Thyroid gland (tissue), 4 donors: ENCODE results near the gene WFDC1. TPM values are rescaled to one million over a fixed set of nuclear protein-coding genes. Genes with fewer than 3 reads are reported as not detected.

ENCODE experiments used
- DNase-seq, 2 donors: peaks; one replicate each; pipeline ENCODE4 v3.0.0-alpha.2; 2019
- H3K27ac ChIP-seq, 3 donors: fragments of 200-600 bp; sonication (generic); 1 replicate in 2 of 3; 2 replicates in 1 of 3; pipeline ENCODE4 v1.5.1; 2016 to 2019; ENCODE audit warnings: mild to moderate bottlenecking in 1 of 3, moderate library complexity in 1 of 3
- H3K27me3 ChIP-seq: fragments of 200-600 bp; sonication (generic); one replicate; pipeline ENCODE4 v1.5.1; 2019
- H3K36me3 ChIP-seq, 2 donors: fragments of 200-600 bp; sonication (generic); one replicate each; pipeline ENCODE4 v1.5.1; 2016 to 2019
- H3K4me1 ChIP-seq, 2 donors: fragments of 200-600 bp; sonication (generic); one replicate each; pipeline ENCODE4 v1.5.1; 2017 to 2019
- H3K4me3 ChIP-seq, 3 donors: fragments of 200-600 bp; sonication (generic); replicated peaks in 1 of 3; 1 replicate in 2 of 3; 2 replicates in 1 of 3; pipeline ENCODE4 v1.5.1; 2016; ENCODE audit warnings: mild to moderate bottlenecking in 1 of 3
- H3K9me3 ChIP-seq: fragments of 200-600 bp; sonication (generic); one replicate; pipeline ENCODE4 v1.5.1; 2017
- CTCF ChIP-seq, 6 experiments: fragments of 200-600 bp in 3 of 6; fragments of 450-650 bp in 3 of 6; sonication (generic) in 3 of 6; IDR thresholded peaks; one replicate each; pipeline ENCODE4 v1.5.1; 2016 to 2019; ENCODE audit warnings: antibody characterized with exemption in 6 of 6, mild to moderate bottlenecking in 2 of 6, inconsistent platforms in 1 of 6, moderate library complexity in 1 of 6
- POLR2A ChIP-seq, 2 donors: fragments of 450-650 bp; IDR thresholded peaks; one replicate each; pipeline ENCODE4 v1.6.1; 2017; ENCODE audit warnings: antibody characterized with exemption in 2 of 2, mild to moderate bottlenecking in 2 of 2, moderate library complexity in 1 of 2
- WGBS, 2 donors: methylation state at CpG; one replicate each; pipeline ENCODE4 v1.1.5; 2017; 5-methylcytosine and 5-hydroxymethylcytosine counted together
- intact Hi-C: fragments of 100-400 bp; cut with DNase I; formaldehyde crosslinking; loops from one replicate; pipeline ENCODE4 v1.15.1; 2023
- total RNA-seq, 4 donors: library from RNA; depleted of rRNA; stranded (reverse); fragments of >200 nt; gene quantifications; one replicate each; pipeline ENCODE4 v1.2.3, GENCODE V29; 2016

Gene WFDC1
- total RNA-seq, 4 donors from 2014 or later, result 1.3 to 2.1 (median 1.6) TPM; not detected in 1

DNA sequence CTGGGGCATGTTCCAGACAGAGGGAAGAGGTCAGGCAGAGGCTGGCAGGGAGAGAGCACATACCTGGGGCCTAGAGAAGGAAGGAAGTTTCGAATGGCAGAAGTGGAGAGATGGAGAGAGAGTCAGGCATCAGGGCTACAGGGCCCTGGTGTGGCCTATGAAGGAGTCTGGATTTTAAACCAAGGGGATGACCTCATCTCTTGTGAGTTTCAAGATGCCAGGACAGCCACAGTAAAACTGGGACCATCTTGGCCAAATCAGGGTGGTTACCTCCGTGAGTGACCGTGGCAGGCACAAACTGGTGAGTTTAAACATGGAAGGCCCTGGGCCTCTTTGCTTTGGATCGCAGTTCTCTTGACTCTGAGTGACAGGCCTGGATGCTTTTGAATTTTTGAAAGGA lies 66.1 kb downstream of the WFDC1 start:
- no peak for DNase-seq
- Histone ChIP-seq H3K9me3 (no peaks in the 10 kb centered on the region), H3K4me3 (no peak overlapping the region), H3K27ac (no peak overlapping the region), H3K27me3 (no peaks in the 10 kb centered on the region), H3K4me1 (peaks cover 0 to 10% of the 10 kb centered on the region in 2 donors), H3K36me3 (no peaks in the 10 kb centered on the region)
- TF ChIP-seq POLR2A (IDR thresholded peaks at IDR 0.05) (no peak), CTCF (IDR thresholded peaks at IDR 0.05) (no peak)
- WGBS, 2 donors, result 76 to 91% methylated on average over 4 of the region's 4 CpGs
- intact Hi-C loops, result no loop called here

DNA sequence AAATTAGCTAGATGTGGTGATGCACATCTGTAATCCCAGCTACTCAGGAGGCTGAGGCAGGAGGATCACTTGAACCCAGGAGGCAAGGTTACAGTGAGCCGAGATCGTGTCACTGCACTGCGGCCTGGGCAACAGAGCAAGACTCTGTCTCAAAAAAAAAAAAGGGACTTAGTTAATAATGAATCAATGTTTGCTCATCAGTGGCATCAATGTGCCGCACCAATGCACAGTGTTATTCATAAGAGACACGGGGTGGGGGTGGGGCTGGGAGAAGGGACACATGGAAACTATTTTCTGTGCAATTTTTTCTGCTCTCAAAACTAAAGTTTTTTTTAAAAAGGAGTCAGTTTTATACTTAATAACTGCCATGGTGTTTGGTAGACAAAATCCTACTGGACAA lies 66.9 kb downstream of the WFDC1 start:
- WGBS, 2 donors, result 83 to 91% methylated on average over 5 of the region's 5 CpGs
- no peak overlapping the region for H3K4me3 ChIP-seq
- intact Hi-C loops, result no loop called here

DNA sequence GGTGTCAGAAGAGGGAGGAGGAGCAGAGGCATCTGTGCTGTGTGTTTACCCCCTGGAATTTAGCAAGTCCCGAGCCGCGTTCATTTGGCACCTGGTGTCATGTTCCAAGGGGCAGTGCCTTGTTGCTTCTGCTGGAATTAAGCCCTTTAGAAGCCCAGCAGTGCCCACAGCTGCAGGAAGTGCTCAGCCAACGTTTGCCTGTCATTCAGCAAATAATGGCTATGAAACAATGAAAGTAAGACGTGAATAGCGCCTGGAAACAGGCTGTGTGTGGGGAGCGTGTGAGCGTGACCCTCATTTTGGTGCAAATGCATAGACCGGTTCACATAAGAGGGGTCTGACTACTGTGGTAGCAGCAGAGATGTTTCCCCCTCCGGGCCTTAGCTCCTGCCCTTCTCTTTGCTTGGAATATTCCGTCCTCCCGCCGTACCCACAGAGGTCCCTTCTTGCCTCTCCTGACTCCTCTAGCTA lies 67.8 kb downstream of the WFDC1 start:
- intact Hi-C loops, result no loop called here
- no peak for TF ChIP-seq POLR2A (IDR thresholded peaks at IDR 0.05)
- TF ChIP-seq CTCF (IDR thresholded peaks at IDR 0.05), result no peak
- DNase-seq, result no peak
- Histone ChIP-seq H3K4me3 (no peak overlapping the region), H3K27me3 (no peaks in the 10 kb centered on the region), H3K4me1 (peaks cover 0 to 2% of the 10 kb centered on the region in 2 donors), H3K36me3 (no peaks in the 10 kb centered on the region), H3K27ac (no peak overlapping the region), H3K9me3 (no peaks in the 10 kb centered on the region)
- 71 to 76% methylated on average over 13 of the region's 13 CpGs for WGBS, 2 donors

More for the DNA sequence above, 66.9 kb downstream of the WFDC1 start:
- no peaks in the 10 kb centered on the region for H3K9me3 ChIP-seq
- H3K27ac ChIP-seq, result no peak overlapping the region
- TF ChIP-seq CTCF (IDR thresholded peaks at IDR 0.05) (no peak), POLR2A (IDR thresholded peaks at IDR 0.05) (no peak)
- H3K27me3 ChIP-seq, result no peaks in the 10 kb centered on the region
- H3K4me1 ChIP-seq, result peaks cover 0 to 10% of the 10 kb centered on the region in 2 donors
- no peak for DNase-seq
- no peaks in the 10 kb centered on the region for H3K36me3 ChIP-seq

DNA sequence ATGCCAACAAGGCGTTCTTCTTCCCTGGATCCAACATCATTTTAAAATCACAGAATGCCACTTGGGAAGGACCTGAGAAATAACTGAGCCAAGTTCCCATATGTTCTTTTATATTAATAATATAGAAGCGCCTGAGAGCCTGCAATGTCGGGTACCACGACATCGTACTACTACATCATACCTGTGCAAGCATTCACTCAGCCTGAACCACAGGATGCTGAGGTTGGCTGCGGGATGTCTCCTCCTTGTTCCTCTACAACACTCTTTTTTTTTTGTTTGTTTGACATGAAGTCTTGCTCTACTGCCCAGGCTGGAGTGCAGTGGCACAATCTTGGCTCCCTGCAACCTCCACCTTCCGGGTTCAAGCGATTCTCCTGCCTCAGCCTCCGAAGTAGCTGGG lies 71.5 kb downstream of the WFDC1 start:
- Histone ChIP-seq H3K27me3 (no peaks in the 10 kb centered on the region), H3K9me3 (no peaks in the 10 kb centered on the region), H3K4me1 (peaks cover 7 to 15% of the 10 kb centered on the region in 2 donors), H3K27ac (no peak overlapping the region), H3K36me3 (no peaks in the 10 kb centered on the region), H3K4me3 (no peak overlapping the region)
- 83 to 94% methylated on average over 9 of the region's 9 CpGs for WGBS, 2 donors
- no peak for TF ChIP-seq CTCF (IDR thresholded peaks at IDR 0.05)
- no peak for TF ChIP-seq POLR2A (IDR thresholded peaks at IDR 0.05)
- intact Hi-C loops, result no loop called here
- DNase-seq, result no peak

GRCh38 chr16:84367297-84367680 lies 72.6 kb downstream of the WFDC1 start:
- no peak for DNase-seq
- H3K36me3 ChIP-seq, result no peaks in the 10 kb centered on the region
- H3K27me3 ChIP-seq, result no peaks in the 10 kb centered on the region
- no peak overlapping the region for H3K4me3 ChIP-seq
- TF ChIP-seq CTCF (IDR thresholded peaks at IDR 0.05), result no peak
- no peak for TF ChIP-seq POLR2A (IDR thresholded peaks at IDR 0.05)
- no peak overlapping the region for H3K27ac ChIP-seq
- intact Hi-C loops, result no loop called here
- 60 to 63% methylated on average over 9 of the region's 9 CpGs for WGBS, 2 donors
- no peaks in the 10 kb centered on the region for H3K9me3 ChIP-seq
- peaks cover 7 to 15% of the 10 kb centered on the region in 2 donors for H3K4me1 ChIP-seq
